WERI-Rb-1 (cell line): ENCODE measurements around the gene AOC2.

ENCODE experiments used
- DNase-seq: peaks from one replicate; pipeline ENCODE4 v3.0.0-alpha.2; 2020
- H3K27ac ChIP-seq: fragments of 250-450 bp; sonication (Bioruptor Pico); 2 replicates; pipeline ENCODE4 v1.5.1; 2020; ENCODE audit warnings: mild to moderate bottlenecking, moderate library complexity
- H3K27me3 ChIP-seq: fragments of 250-450 bp; sonication (Bioruptor Pico); 2 replicates; pipeline ENCODE4 v1.5.1; 2021; ENCODE audit warnings: mild to moderate bottlenecking, low read depth, moderate library complexity; ENCODE audit not compliant: insufficient read depth, severe bottlenecking
- H3K36me3 ChIP-seq: fragments of 250-450 bp; sonication (Bioruptor Pico); 2 replicates; pipeline ENCODE4 v1.5.1; 2020; ENCODE audit warnings: mild to moderate bottlenecking, moderate library complexity
- H3K4me3 ChIP-seq: 2 replicates; pipeline ENCODE4 v1.5.1; 2011; ENCODE audit warnings: low read depth, mild to moderate bottlenecking, control low read depth, low read length
- H3K9me3 ChIP-seq: fragments of 250-450 bp; sonication (Bioruptor Pico); 2 replicates; pipeline ENCODE4 v1.5.1; 2021; ENCODE audit warnings: mild to moderate bottlenecking, moderate library complexity; ENCODE audit not compliant: severe bottlenecking
- TF ChIP-seq, protein P1 (sequence below): IDR thresholded peaks from 2 replicates; pipeline ENCODE4 v1.5.1; 2011; ENCODE audit warnings: low read depth, mild to moderate bottlenecking, control low read depth, inconsistent platforms, low read length

AOC2 gene

DNA sequence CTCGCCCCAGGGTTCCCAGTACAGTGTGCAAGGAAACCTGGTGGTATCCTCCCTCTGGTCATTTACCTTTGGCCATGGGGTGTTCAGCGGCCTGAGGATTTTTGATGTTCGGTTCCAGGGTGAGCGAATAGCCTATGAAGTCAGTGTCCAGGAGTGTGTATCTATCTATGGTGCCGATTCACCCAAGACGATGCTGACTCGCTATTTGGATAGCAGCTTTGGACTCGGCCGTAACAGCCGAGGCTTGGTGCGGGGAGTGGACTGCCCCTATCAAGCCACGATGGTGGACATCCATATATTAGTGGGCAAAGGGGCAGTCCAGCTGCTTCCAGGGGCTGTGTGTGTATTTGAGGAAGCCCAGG is 1.2 kb downstream of the AOC2 start:
- Histone ChIP-seq H3K36me3 (peaks cover 49% of the 10 kb centered on the region), H3K27me3 (no peaks in the 10 kb centered on the region), H3K9me3 (no peaks in the 10 kb centered on the region), H3K27ac (no peak overlapping the region), H3K4me3 (no peak overlapping the region)
- TF ChIP-seq, protein P1, sequence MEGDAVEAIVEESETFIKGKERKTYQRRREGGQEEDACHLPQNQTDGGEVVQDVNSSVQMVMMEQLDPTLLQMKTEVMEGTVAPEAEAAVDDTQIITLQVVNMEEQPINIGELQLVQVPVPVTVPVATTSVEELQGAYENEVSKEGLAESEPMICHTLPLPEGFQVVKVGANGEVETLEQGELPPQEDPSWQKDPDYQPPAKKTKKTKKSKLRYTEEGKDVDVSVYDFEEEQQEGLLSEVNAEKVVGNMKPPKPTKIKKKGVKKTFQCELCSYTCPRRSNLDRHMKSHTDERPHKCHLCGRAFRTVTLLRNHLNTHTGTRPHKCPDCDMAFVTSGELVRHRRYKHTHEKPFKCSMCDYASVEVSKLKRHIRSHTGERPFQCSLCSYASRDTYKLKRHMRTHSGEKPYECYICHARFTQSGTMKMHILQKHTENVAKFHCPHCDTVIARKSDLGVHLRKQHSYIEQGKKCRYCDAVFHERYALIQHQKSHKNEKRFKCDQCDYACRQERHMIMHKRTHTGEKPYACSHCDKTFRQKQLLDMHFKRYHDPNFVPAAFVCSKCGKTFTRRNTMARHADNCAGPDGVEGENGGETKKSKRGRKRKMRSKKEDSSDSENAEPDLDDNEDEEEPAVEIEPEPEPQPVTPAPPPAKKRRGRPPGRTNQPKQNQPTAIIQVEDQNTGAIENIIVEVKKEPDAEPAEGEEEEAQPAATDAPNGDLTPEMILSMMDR, result no peak
- DNase-seq, result no peak

DNA sequence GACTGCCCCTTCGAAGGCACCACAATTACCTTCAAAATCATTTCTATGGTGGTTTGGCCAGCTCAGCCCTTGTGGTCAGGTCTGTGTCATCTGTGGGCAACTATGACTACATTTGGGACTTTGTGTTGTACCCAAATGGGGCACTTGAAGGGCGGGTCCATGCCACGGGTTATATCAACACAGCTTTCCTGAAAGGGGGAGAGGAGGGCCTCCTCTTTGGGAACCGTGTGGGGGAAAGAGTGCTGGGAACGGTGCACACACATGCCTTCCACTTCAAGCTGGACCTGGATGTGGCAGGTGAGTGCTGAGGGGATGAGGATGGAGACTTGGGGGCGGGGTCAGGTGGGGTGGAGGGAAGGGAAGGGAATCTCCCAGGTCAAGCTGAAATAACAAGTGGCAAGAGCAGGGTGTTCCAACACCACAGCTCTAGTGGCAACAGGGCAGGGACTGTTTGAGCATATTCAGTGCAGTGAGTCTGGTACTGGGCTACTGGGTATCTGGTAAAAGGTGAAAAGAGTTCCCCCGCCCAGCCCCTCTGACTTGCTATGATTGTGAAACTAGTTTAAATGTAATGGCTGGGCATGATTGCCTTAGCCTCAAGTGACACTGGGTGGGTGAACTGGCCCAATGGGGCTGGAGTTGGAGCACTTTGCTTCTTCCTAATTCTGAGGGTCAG is 1.7 kb downstream of the AOC2 start:
- TF ChIP-seq, protein P1, result no peak
- Histone ChIP-seq H3K4me3 (no peak overlapping the region), H3K27me3 (no peaks in the 10 kb centered on the region), H3K36me3 (peaks cover 47% of the 10 kb centered on the region), H3K27ac (no peak overlapping the region), H3K9me3 (no peaks in the 10 kb centered on the region)
- DNase-seq, result no peak

DNA sequence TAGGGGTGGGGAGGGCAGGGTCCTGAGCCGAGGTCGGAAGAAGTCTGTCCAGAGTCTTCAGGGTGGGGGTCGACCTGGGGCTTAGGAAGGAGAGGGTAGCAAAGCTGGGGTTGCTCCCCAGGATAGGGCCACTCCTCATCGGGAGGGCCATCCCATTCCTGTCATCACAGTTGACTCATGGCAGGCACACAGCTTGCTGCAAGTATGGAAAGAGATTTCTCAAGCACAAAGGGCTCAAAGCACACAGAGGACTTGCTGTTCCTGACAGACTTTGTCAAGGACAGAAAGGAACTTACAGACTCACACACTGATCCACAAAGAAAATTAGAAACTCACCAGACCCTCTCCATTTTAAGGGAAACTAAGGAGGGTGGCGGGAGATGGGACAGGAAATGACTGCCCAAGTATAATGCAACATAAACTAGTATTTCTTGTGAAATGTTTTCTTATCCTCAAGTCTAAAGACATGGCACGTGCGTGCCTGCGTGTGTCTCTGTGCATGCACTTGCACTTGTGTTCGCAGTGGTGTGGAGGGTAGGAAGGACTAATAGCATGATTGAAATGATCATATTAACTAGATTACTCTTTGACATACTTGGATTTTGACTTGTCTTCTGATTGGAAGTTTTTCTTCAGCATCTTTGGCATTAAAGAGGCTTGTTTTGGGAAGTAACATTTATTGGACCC is 2.4 kb downstream of the AOC2 start:
- Histone ChIP-seq H3K36me3 (peaks cover 40% of the 10 kb centered on the region), H3K27ac (no peak overlapping the region), H3K9me3 (no peaks in the 10 kb centered on the region), H3K27me3 (no peaks in the 10 kb centered on the region), H3K4me3 (no peak overlapping the region)
- TF ChIP-seq, protein P1, result no peak
- DNase-seq, result no peak

DNA sequence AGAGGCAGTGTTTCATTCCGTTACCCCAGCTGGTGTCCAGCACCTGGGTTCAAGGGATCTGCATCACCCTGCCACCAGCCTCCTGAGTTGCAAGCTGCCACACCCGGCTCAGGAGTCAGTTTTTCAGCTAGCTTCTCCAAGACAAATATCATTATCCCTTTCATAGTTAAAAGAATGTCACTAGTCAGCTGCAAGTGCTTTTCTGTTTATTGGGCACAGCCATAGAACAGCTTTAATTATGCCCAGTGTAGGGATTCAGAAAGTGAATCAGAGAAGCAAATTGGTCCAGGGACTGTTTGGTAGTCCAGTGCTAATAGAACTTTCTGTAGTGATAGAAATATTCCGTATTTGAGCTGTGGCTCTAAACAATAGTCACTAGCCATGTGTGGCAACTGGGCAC is 3.7 kb downstream of the AOC2 start:
- TF ChIP-seq, protein P1, result no peak
- H3K27ac ChIP-seq, result no peak overlapping the region
- peaks cover 26% of the 10 kb centered on the region for H3K36me3 ChIP-seq
- H3K27me3 ChIP-seq, result no peaks in the 10 kb centered on the region
- no peak for DNase-seq
- H3K9me3 ChIP-seq, result no peaks in the 10 kb centered on the region
- H3K4me3 ChIP-seq, result no peak overlapping the region

DNA sequence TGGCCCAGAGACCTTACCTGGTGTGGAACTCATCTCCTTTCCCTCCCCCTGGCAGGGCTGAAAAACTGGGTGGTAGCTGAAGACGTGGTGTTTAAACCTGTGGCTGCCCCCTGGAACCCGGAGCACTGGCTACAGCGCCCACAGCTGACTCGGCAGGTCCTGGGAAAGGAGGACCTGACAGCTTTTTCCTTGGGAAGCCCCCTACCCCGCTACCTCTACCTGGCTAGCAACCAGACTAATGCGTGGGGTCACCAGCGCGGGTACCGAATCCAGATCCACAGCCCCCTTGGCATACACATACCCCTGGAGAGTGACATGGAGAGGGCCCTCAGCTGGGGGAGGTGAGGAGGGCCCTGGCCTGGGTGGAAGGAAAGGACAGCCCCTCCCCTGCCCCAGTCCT is 4.7 kb downstream of the AOC2 start:
- Histone ChIP-seq H3K27ac (no peak overlapping the region), H3K4me3 (no peak overlapping the region), H3K36me3 (peaks cover 19% of the 10 kb centered on the region), H3K9me3 (no peaks in the 10 kb centered on the region), H3K27me3 (no peaks in the 10 kb centered on the region)
- no peak for DNase-seq
- TF ChIP-seq, protein P1, result no peak
